CD14-positive monocyte (primary cell): Measurements from ENCODE around the gene TYRP1. TPM values are rescaled to one million over a fixed set of nuclear protein-coding genes. Genes with fewer than 3 reads are reported as not detected.

Experiments
- DNase-seq, 3 donors: peaks; one replicate each; pipeline ENCODE4 v3.0.0-alpha.2; 2011 to 2022
- H2AFZ ChIP-seq: 2 replicates; pipeline ENCODE4 v1.6.0; 2012; ENCODE audit warnings: mild to moderate bottlenecking, low read depth, low read length, inconsistent platforms; ENCODE audit not compliant: insufficient read depth, poor library complexity, severe bottlenecking
- H3K27ac ChIP-seq, 2 donors: 1 replicate in 1 of 2; 2 replicates in 1 of 2; pipeline ENCODE4 v1.5.1; 2012 to 2013; ENCODE audit warnings: low read length in 2 of 2, control low read depth in 1 of 2, inconsistent platforms in 1 of 2, low read depth in 1 of 2, mild to moderate bottlenecking in 1 of 2
- H3K27me3 ChIP-seq, 2 donors: one replicate each; pipeline versions ENCODE4 v1.6.0 to v1.6.1; 2011 to 2013; ENCODE audit warnings: low read length in 2 of 2; ENCODE audit not compliant: control insufficient read depth in 2 of 2, insufficient read depth in 2 of 2
- H3K36me3 ChIP-seq, 2 donors: replicated peaks in 1 of 2; 1 replicate in 1 of 2; 2 replicates in 1 of 2; pipeline versions ENCODE4 v1.5.1 to v1.6.1; 2012 to 2013; ENCODE audit warnings: low read length in 2 of 2, control low read depth in 1 of 2, inconsistent platforms in 1 of 2, mild to moderate bottlenecking in 1 of 2; ENCODE audit not compliant: insufficient read depth in 2 of 2, control insufficient read depth in 1 of 2
- H3K4me1 ChIP-seq, 2 donors: 1 replicate in 1 of 2; 2 replicates in 1 of 2; pipeline versions ENCODE4 v1.5.1 to v1.6.1; 2012 to 2013; ENCODE audit warnings: low read length in 2 of 2, control low read depth in 1 of 2, inconsistent platforms in 1 of 2, mild to moderate bottlenecking in 1 of 2, moderate library complexity in 1 of 2; ENCODE audit not compliant: insufficient read depth in 2 of 2, control insufficient read depth in 1 of 2
- H3K4me2 ChIP-seq: replicated peaks from 2 replicates; pipeline ENCODE3; 2012; ENCODE audit warnings: low read length, moderate library complexity, mild to moderate bottlenecking; ENCODE audit not compliant: poor library complexity, severe bottlenecking; ENCODE audit errors: extremely low read depth
- H3K4me3 ChIP-seq, 3 experiments: fragments of 200-600 bp in 1 of 3; sonication (generic) in 1 of 3; replicated peaks in 1 of 3; 1 replicate in 2 of 3; 2 replicates in 1 of 3; pipeline ENCODE4 v1.5.1; 2011 to 2013; ENCODE audit warnings: low read length in 3 of 3, mild to moderate bottlenecking in 3 of 3, control low read depth in 2 of 3, low read depth in 2 of 3, inconsistent platforms in 1 of 3, moderate library complexity in 1 of 3
- H3K79me2 ChIP-seq: 2 replicates; pipeline ENCODE4 v1.6.0; 2012; ENCODE audit warnings: mild to moderate bottlenecking, control low read depth, inconsistent platforms, low read length, moderate library complexity; ENCODE audit not compliant: insufficient read depth
- H3K9ac ChIP-seq: 2 replicates; pipeline ENCODE4 v1.6.0; 2017; ENCODE audit warnings: low read length, mild to moderate bottlenecking; ENCODE audit not compliant: insufficient read depth, poor library complexity, severe bottlenecking
- H3K9me3 ChIP-seq, 2 donors: replicated peaks in 1 of 2; 1 replicate in 1 of 2; 2 replicates in 1 of 2; pipeline versions ENCODE4 v1.5.1 to v1.6.1; 2012 to 2013; ENCODE audit warnings: low read length in 2 of 2, control low read depth in 1 of 2; ENCODE audit not compliant: control insufficient read depth in 1 of 2, insufficient read depth in 1 of 2
- H4K20me1 ChIP-seq: 2 replicates; pipeline ENCODE4 v1.6.0; 2012; ENCODE audit warnings: mild to moderate bottlenecking, low read length, control low read depth, moderate library complexity; ENCODE audit not compliant: insufficient read depth
- H3K27ac Mint-ChIP-seq, 7 donors: one replicate each; pipeline ENCODE4 v1.8.0; 2020; ENCODE audit warnings: mild to moderate bottlenecking in 7 of 7, mixed read lengths in 7 of 7, moderate library complexity in 6 of 7, inconsistent platforms in 2 of 7
- H3K27me3 Mint-ChIP-seq, 3 donors: one replicate each; pipeline ENCODE4 v1.8.0; 2021 to 2022; ENCODE audit warnings: low read depth in 3 of 3, mild to moderate bottlenecking in 3 of 3, mixed read lengths in 3 of 3, moderate library complexity in 3 of 3, inconsistent platforms in 1 of 3
- H3K36me3 Mint-ChIP-seq, 2 donors: one replicate each; pipeline ENCODE4 v1.8.0; 2020; ENCODE audit warnings: mixed read lengths in 2 of 2, inconsistent platforms in 1 of 2, mild to moderate bottlenecking in 1 of 2
- H3K4me1 Mint-ChIP-seq: one replicate; pipeline ENCODE4 v1.8.0; 2020; ENCODE audit warnings: mild to moderate bottlenecking, mixed read lengths
- H3K4me3 Mint-ChIP-seq, 2 donors: one replicate each; pipeline ENCODE4 v1.8.0; 2020; ENCODE audit warnings: mild to moderate bottlenecking in 2 of 2, mixed read lengths in 2 of 2, moderate library complexity in 1 of 2
- H3K9me3 Mint-ChIP-seq, 7 donors: one replicate each; pipeline ENCODE4 v1.8.0; 2020 to 2022; ENCODE audit warnings: mixed read lengths in 7 of 7, mild to moderate bottlenecking in 6 of 7, moderate library complexity in 6 of 7, inconsistent platforms in 2 of 7
- CTCF ChIP-seq: fragments of 200-600 bp; IDR thresholded peaks from one replicate; pipeline ENCODE4 v1.8.0; 2022; ENCODE audit warnings: antibody characterized with exemption, mild to moderate bottlenecking
- WGBS: methylation state at CpG from one replicate; pipeline ENCODE4 v1.1.5; 2013; ENCODE audit warnings: missing lambda C conversion rate; ENCODE audit not compliant: insufficient coverage; 5-methylcytosine and 5-hydroxymethylcytosine counted together
- intact Hi-C, 2 donors: fragments of 100-400 bp; cut with micrococcal nuclease; formaldehyde crosslinking; loops; one replicate each; pipeline versions ENCODE4 v1.15.0 to v1.15.1; 2023
- polyA plus RNA-seq, 3 donors: library from polyadenylated mRNA; depleted of rRNA in 1 of 3; unstranded in 2 of 3; stranded (reverse) in 1 of 3; fragments of 300-500 nt in 2 of 3; fragments of >200 nt in 1 of 3; fragmentation: Illumina TruSeq in 2 of 3; gene quantifications; 1 replicate in 2 of 3; 2 replicates in 1 of 3; pipeline ENCODE4 v1.2.3, GENCODE V29; 2012 to 2021

TYRP1 gene
- polyA plus RNA-seq, 3 donors = not detected

- Mint-ChIP-seq H3K36me3 (no peaks in the 10 kb centered on the region), H3K4me1 (no peaks in the 10 kb centered on the region), H3K27ac (no peak overlapping the region), H3K9me3 (peaks cover 0 to 6% (median 1%) of the 10 kb centered on the region in 7 donors), H3K27me3 (peaks cover 0 to 4% (median 0%) of the 10 kb centered on the region in 3 donors), H3K4me3 (no peak overlapping the region)
- no peak for TF ChIP-seq CTCF
- H3K27me3 ChIP-seq = no peaks in the 10 kb centered on the region
- no CpG with 5 or more reads among the region's 1 CpG for WGBS
- H2AFZ ChIP-seq = no peak overlapping the region
- H3K4me1 ChIP-seq = no peaks in the 10 kb centered on the region
- H3K4me2 ChIP-seq = no peak overlapping the region
- no peak for DNase-seq
- no peaks in the 10 kb centered on the region for H3K36me3 ChIP-seq
- no peak overlapping the region for H3K4me3 ChIP-seq
- no peaks in the 10 kb centered on the region for H3K79me2 ChIP-seq
- intact Hi-C loops = no loop called here
- H4K20me1 ChIP-seq = no peaks in the 10 kb centered on the region
- H3K27ac ChIP-seq = no peak overlapping the region
- H3K9ac ChIP-seq = no peak overlapping the region
- H3K9me3 ChIP-seq = no peaks in the 10 kb centered on the region
Observed at GRCh38 chr9:12748016-12748415, 54.8 kb downstream of the TYRP1 start.

- no peak for TF ChIP-seq CTCF
- no peaks in the 10 kb centered on the region for H3K79me2 ChIP-seq
- Mint-ChIP-seq H3K36me3 (no peaks in the 10 kb centered on the region), H3K4me1 (no peaks in the 10 kb centered on the region), H3K27me3 (peaks cover 0 to 4% (median 0%) of the 10 kb centered on the region in 3 donors), H3K4me3 (no peak overlapping the region), H3K9me3 (peaks cover 0 to 7% (median 2%) of the 10 kb centered on the region in 7 donors), H3K27ac (no peak overlapping the region)
- H3K4me2 ChIP-seq = no peak overlapping the region
- no peaks in the 10 kb centered on the region for H3K36me3 ChIP-seq
- H2AFZ ChIP-seq = no peak overlapping the region
- DNase-seq = no peak
- H3K9me3 ChIP-seq = no peaks in the 10 kb centered on the region
- no peak overlapping the region for H3K27ac ChIP-seq
- H3K4me3 ChIP-seq = no peak overlapping the region
- H3K4me1 ChIP-seq = no peaks in the 10 kb centered on the region
- H3K9ac ChIP-seq = no peak overlapping the region
- H3K27me3 ChIP-seq = no peaks in the 10 kb centered on the region
- intact Hi-C loops = no loop called here
- H4K20me1 ChIP-seq = no peaks in the 10 kb centered on the region
Observed at GRCh38 chr9:12748954-12749353, 55.8 kb downstream of the TYRP1 start.
